HTERT RPE-1 (cell line): Measurements from ENCODE around the gene MOBP.

Experiments used
- in situ Hi-C: fragments of 300-500 bp; cut with MboI; formaldehyde crosslinking; loops from 4 replicates; pipeline ENCODE4 v1.14.3; 2020; ENCODE audit warnings: low sequenced_read_pairs

Gene MOBP

GRCh38 chr3:39491733-39492350, 24.4 kb downstream of the MOBP start:
- in situ Hi-C loops: no loop called here

- in situ Hi-C loops: no loop called here
These were observed 27.3 kb downstream of the MOBP start for GRCh38 chr3:39494781-39495180.

- in situ Hi-C loops: no loop called here
These were observed 30.3 kb downstream of the MOBP start for GRCh38 chr3:39497753-39498152.

GRCh38 chr3:39499651-39500273, 32.3 kb downstream of the MOBP start:
- in situ Hi-C loops: no loop called here

- in situ Hi-C loops: no loop called here
These were observed 33.6 kb downstream of the MOBP start for GRCh38 chr3:39501059-39501458.

GRCh38 chr3:39501968-39502837, 34.7 kb downstream of the MOBP start:
- in situ Hi-C loops: no loop called here

- in situ Hi-C loops: no loop called here
These were observed 35.3 kb downstream of the MOBP start for GRCh38 chr3:39502838-39503145.

- in situ Hi-C loops: no loop called here
These were observed 38.6 kb downstream of the MOBP start for GRCh38 chr3:39505866-39506742.

- in situ Hi-C loops: no loop called here
These were observed 39.4 kb downstream of the MOBP start for GRCh38 chr3:39506863-39507262.

- in situ Hi-C loops: no loop called here
These were observed 46.4 kb downstream of the MOBP start for GRCh38 chr3:39513791-39514369.

GRCh38 chr3:39515681-39516441, 48.4 kb downstream of the MOBP start:
- in situ Hi-C loops: no loop called here

- in situ Hi-C loops: no loop called here
These were observed 51.6 kb downstream of the MOBP start for GRCh38 chr3:39519103-39519502.

- in situ Hi-C loops: no loop called here
These were observed 52.2 kb downstream of the MOBP start for GRCh38 chr3:39519554-39520288.

- in situ Hi-C loops: no loop called here
These were observed 54.0 kb downstream of the MOBP start for GRCh38 chr3:39521456-39521855.

GRCh38 chr3:39524107-39524506, 56.6 kb downstream of the MOBP start:
- in situ Hi-C loops: no loop called here

- in situ Hi-C loops: no loop called here
These were observed 61.4 kb downstream of the MOBP start for GRCh38 chr3:39528844-39529243.

GRCh38 chr3:39529577-39529976, 62.1 kb downstream of the MOBP start:
- in situ Hi-C loops: no loop called here

GRCh38 chr3:39531066-39531465, 63.6 kb downstream of the MOBP start:
- in situ Hi-C loops: no loop called here

- in situ Hi-C loops: no loop called here
These were observed 64.2 kb downstream of the MOBP start for GRCh38 chr3:39531665-39532064.
